Body of pancreas (tissue), 4 donors: ENCODE data around the gene FAM3A. TPM values are rescaled to one million over a fixed set of nuclear protein-coding genes. Genes with fewer than 3 reads are reported as not detected.
"Not testable (repeated sequence)": the region's sequence is repeated elsewhere in the genome, so short reads cannot be mapped to it uniquely, and the experiment has no call there.

Experiments
- ATAC-seq: fragments of 150-250 bp; one replicate; pipeline ENCODE4 v1.9.1; 2016
- DNase-seq, 4 donors: peaks; one replicate each; pipeline ENCODE4 v3.0.0-alpha.2; 2019
- H3K27ac ChIP-seq, 4 donors: fragments of 200-600 bp; sonication (generic); 1 replicate in 3 of 4; 2 replicates in 1 of 4; pipeline versions ENCODE4 v1.5.1 to v1.6.1; 2016 to 2019; ENCODE audit warnings: mild to moderate bottlenecking in 1 of 4, mixed read lengths in 1 of 4, moderate library complexity in 1 of 4
- H3K27me3 ChIP-seq, 2 donors: fragments of 200-600 bp; sonication (generic); one replicate each; pipeline ENCODE4 v1.6.0; 2016; ENCODE audit warnings: mild to moderate bottlenecking in 1 of 2
- H3K36me3 ChIP-seq, 2 donors: fragments of 200-600 bp; sonication (generic); replicated peaks in 1 of 2; 2 replicates each; pipeline ENCODE4 v1.5.1; 2016; ENCODE audit warnings: low read depth in 2 of 2; ENCODE audit not compliant: insufficient read depth in 1 of 2
- H3K4me1 ChIP-seq: fragments of 200-600 bp; sonication (generic); one replicate; pipeline ENCODE4 v1.6.0; 2016
- H3K4me3 ChIP-seq, 2 donors: fragments of 200-600 bp; sonication (generic); 1 replicate in 1 of 2; 2 replicates in 1 of 2; pipeline ENCODE4 v1.5.1; 2016 to 2019
- H3K9me3 ChIP-seq, 3 donors: fragments of 200-600 bp; sonication (generic); 1 replicate in 2 of 3; 2 replicates in 1 of 3; pipeline ENCODE4 v1.5.1; 2016
- POLR2A ChIP-seq, 3 donors: fragments of 450-650 bp; IDR thresholded peaks; one replicate each; pipeline ENCODE4 v1.6.1; 2016; ENCODE audit warnings: antibody characterized with exemption in 3 of 3, mild to moderate bottlenecking in 2 of 3
- WGBS, 2 donors: methylation state at CpG; one replicate each; pipeline ENCODE4 v1.1.5; 2017; 5-methylcytosine and 5-hydroxymethylcytosine counted together
- intact Hi-C: fragments of 100-400 bp; cut with DNase I; formaldehyde crosslinking; loops from one replicate; pipeline ENCODE4 v1.15.1; 2023
- total RNA-seq, 2 donors: library from RNA; depleted of rRNA; stranded (reverse); fragments of >200 nt; gene quantifications; one replicate each; pipeline ENCODE4 v1.1.0, GENCODE V29; 2016
- TF ChIP-seq, protein P1 (sequence below), 7 experiments: fragments of 450-650 bp in 4 of 7; fragments of 200-600 bp in 3 of 7; sonication (generic) in 3 of 7; IDR thresholded peaks; one replicate each; pipeline ENCODE4 v1.5.1; 2016 to 2019; ENCODE audit warnings: antibody characterized with exemption in 7 of 7

Gene FAM3A
- total RNA-seq, 2 donors from 2014 or later = 32.3 to 48.3 TPM

- DNase-seq (no peak), ATAC-seq (no peak)
- WGBS, 2 donors = 95% methylated on average over 2 to 8 of the region's 8 CpGs
- H3K27ac ChIP-seq = no peak overlapping the region
- no peak overlapping the region for H3K4me3 ChIP-seq
- no peak for TF ChIP-seq POLR2A (IDR thresholded peaks at IDR 0.05)
- TF ChIP-seq, protein P1, sequence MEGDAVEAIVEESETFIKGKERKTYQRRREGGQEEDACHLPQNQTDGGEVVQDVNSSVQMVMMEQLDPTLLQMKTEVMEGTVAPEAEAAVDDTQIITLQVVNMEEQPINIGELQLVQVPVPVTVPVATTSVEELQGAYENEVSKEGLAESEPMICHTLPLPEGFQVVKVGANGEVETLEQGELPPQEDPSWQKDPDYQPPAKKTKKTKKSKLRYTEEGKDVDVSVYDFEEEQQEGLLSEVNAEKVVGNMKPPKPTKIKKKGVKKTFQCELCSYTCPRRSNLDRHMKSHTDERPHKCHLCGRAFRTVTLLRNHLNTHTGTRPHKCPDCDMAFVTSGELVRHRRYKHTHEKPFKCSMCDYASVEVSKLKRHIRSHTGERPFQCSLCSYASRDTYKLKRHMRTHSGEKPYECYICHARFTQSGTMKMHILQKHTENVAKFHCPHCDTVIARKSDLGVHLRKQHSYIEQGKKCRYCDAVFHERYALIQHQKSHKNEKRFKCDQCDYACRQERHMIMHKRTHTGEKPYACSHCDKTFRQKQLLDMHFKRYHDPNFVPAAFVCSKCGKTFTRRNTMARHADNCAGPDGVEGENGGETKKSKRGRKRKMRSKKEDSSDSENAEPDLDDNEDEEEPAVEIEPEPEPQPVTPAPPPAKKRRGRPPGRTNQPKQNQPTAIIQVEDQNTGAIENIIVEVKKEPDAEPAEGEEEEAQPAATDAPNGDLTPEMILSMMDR (IDR thresholded peaks at IDR 0.05) = no peak
- no peaks in the 10 kb centered on the region for H3K9me3 ChIP-seq
- no peaks in the 10 kb centered on the region for H3K27me3 ChIP-seq
- no peaks in the 10 kb centered on the region for H3K36me3 ChIP-seq
- H3K4me1 ChIP-seq = no peaks in the 10 kb centered on the region
- intact Hi-C loops = no loop called here
Observed at GRCh38 chrX:154502098-154502497, 13.9 kb downstream of the FAM3A start.

DNA sequence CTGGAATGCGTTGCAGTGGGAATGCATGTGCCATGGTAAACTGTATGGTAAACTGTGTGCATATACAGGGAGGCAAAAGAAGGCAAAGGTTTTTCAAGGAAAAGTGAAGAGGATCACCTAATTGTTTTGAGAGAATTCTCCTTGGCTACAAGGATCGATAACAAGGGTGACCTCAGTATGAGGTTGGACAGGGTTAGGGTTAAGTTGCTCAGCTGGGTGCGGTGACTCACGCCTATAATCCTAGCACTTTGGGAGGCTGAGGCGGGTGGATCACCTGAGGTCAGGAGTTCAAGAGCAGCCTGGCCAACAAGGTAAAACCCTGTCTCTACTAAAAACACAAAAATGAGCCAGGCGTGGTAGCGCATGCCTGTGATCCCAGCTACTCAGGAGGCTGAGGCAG lies 14.6 kb downstream of the FAM3A start:
- WGBS, 2 donors = 86 to 88% methylated on average over 2 to 7 of the region's 7 CpGs
- H3K4me1 ChIP-seq, ATAC-seq, H3K27ac ChIP-seq, H3K36me3 ChIP-seq, intact Hi-C loops, H3K27me3 ChIP-seq, H3K4me3 ChIP-seq, H3K9me3 ChIP-seq, DNase-seq: not testable (repeated sequence)

- WGBS, 2 donors = 52 to 71% methylated on average over 3 to 4 of the region's 4 CpGs
- H3K27me3 ChIP-seq, intact Hi-C loops, DNase-seq, H3K9me3 ChIP-seq, H3K36me3 ChIP-seq, H3K4me1 ChIP-seq, ATAC-seq, H3K27ac ChIP-seq, H3K4me3 ChIP-seq: not testable (repeated sequence)
Observed at GRCh38 chrX:154496591-154497137, 19.4 kb downstream of the FAM3A start.

- Histone ChIP-seq H3K36me3 (no peaks in the 10 kb centered on the region), H3K4me1 (no peaks in the 10 kb centered on the region)
- intact Hi-C loops = no loop called here
Observed at GRCh38 chrX:154495472-154495922, 20.5 kb downstream of the FAM3A start.

DNA sequence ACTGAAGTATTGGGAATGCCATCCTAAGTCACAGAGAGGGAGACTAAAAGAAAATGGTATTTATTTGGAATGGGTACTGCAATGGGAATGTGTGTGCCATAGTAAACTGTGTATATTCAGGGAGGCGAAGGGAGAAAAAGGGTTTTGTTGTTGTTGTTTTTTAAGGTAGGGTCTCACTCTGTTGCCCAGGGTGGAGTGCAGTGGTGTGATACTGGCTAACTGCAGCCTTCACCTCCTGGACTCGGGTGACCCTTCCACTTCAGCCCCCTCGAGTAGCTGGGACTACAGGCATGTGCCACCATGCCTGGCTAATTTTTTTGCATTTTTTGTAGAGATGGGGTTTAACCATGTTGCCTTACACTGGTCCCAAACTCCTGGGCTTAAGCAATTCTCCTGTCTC lies 21.3 kb downstream of the FAM3A start:
- WGBS, 2 donors = 56 to 73% methylated on average over 3 of the region's 3 CpGs
- H3K9me3 ChIP-seq = no peaks in the 10 kb centered on the region

More at GRCh38 chrX:154495472-154495922, 20.5 kb downstream of the FAM3A start:
- TF ChIP-seq, protein P1 (IDR thresholded peaks at IDR 0.05) = no peak
- TF ChIP-seq POLR2A (IDR thresholded peaks at IDR 0.05) = no peak
- Histone ChIP-seq H3K9me3 (no peaks in the 10 kb centered on the region), H3K27ac (no peak overlapping the region), H3K4me3 (no peak overlapping the region), H3K27me3 (no peaks in the 10 kb centered on the region)
- ATAC-seq (no peak), DNase-seq (no peak)
- 63 to 72% methylated on average over 3 to 6 of the region's 6 CpGs for WGBS, 2 donors

More for the DNA sequence above, 21.3 kb downstream of the FAM3A start:
- Histone ChIP-seq H3K4me1 (peaks cover 1% of the 10 kb centered on the region), H3K27me3 (no peaks in the 10 kb centered on the region), H3K36me3 (no peaks in the 10 kb centered on the region), H3K4me3 (no peak overlapping the region), H3K27ac (no peak overlapping the region)
- intact Hi-C loops = no loop called here
- TF ChIP-seq POLR2A (IDR thresholded peaks at IDR 0.05) = no peak
- TF ChIP-seq, protein P1 (IDR thresholded peaks at IDR 0.05) = no peak
- ATAC-seq (no peak), DNase-seq (no peak)
